HCT116 (cell line): ENCODE data around the gene ITSN1. TPM values are rescaled to one million over a fixed set of nuclear protein-coding genes. Genes with fewer than 3 reads are reported as not detected.

Source experiments
- ATAC-seq: fragments of 200-7000 bp; cut with Tn5 transposase; 2 replicates; pipeline ENCODE4 v1.9.1; 2020; ENCODE audit warnings: mild to moderate bottlenecking, moderate library complexity
- BruUV-seq: library from RNA; stranded (reverse); fragments of 400-500 nt; replicated peaks from 2 replicates; lab custom pipeline; 2021; lab: Mats Ljungman, UMichigan
- CTCF ChIA-PET: fragments of 300-600 bp; sonication (Branson Sonifier 250); formaldehyde crosslinking; loops from one replicate; lab custom pipeline; 2021; ENCODE audit warnings: antibody characterized with exemption; lab: Charles Lee
- POLR2A ChIA-PET: fragments of 300-600, 350-600 bp; sonication (Branson Sonifier 250); formaldehyde crosslinking; loops from one replicate; lab custom pipeline; 2021; ENCODE audit warnings: antibody characterized with exemption; lab: Charles Lee
- RAD21 ChIA-PET, 2 experiments: fragments of 300-600 bp; sonication (Branson Sonifier 250); formaldehyde crosslinking; loops; one replicate each; lab custom pipeline; 2023; ENCODE audit warnings: low total read pairs in 2 of 2; ENCODE audit not compliant: uncharacterized antibody in 2 of 2, unreplicated experiment in 2 of 2, low non-redundant PET in 1 of 2; lab: Charles Lee
- DNase-seq: peaks from one replicate; pipeline ENCODE4 v3.0.0-alpha.2; 2010; ENCODE audit warnings: low read depth, low spot score
- H2AFZ ChIP-seq: fragments of 200-600 bp; shearing (Covaris generic), sonication (generic); 2 replicates; pipeline ENCODE4 v1.6.1; 2017; ENCODE audit warnings: low read depth, mixed run types, mixed read lengths, antibody characterized with exemption, low read length; ENCODE audit not compliant: poor library complexity, severe bottlenecking
- H3K27ac ChIP-seq: 2 replicates; pipeline ENCODE4 v1.5.1; 2012; ENCODE audit warnings: low read depth, low read length
- H3K27me3 ChIP-seq: fragments of 200-600 bp; sonication (generic); 2 replicates; pipeline ENCODE4 v1.6.1; 2016; ENCODE audit warnings: mixed run types, low read length, mixed read lengths; ENCODE audit not compliant: insufficient read depth
- H3K36me3 ChIP-seq, 2 experiments: fragments of 200-500 bp in 1 of 2; fragments of 200-600 bp in 1 of 2; sonication (Bioruptor generic) in 1 of 2; sonication (generic) in 1 of 2; 2 replicates each; pipeline versions ENCODE4 v1.5.1 to v1.6.1; 2014 to 2016; ENCODE audit warnings: low read length in 2 of 2, inconsistent platforms in 1 of 2, mixed read lengths in 1 of 2, mixed run types in 1 of 2; ENCODE audit not compliant: insufficient read depth in 2 of 2, control insufficient read depth in 1 of 2
- H3K4me1 ChIP-seq, 2 experiments: fragments of 200-600 bp in 1 of 2; sonication (generic) in 1 of 2; 2 replicates each; pipeline versions ENCODE4 v1.5.1 to v1.6.1; 2012 to 2017; ENCODE audit warnings: low read length in 2 of 2, inconsistent platforms in 1 of 2, mild to moderate bottlenecking in 1 of 2, mixed read lengths in 1 of 2, mixed run types in 1 of 2, moderate library complexity in 1 of 2; ENCODE audit not compliant: insufficient read depth in 2 of 2, control insufficient read depth in 1 of 2
- H3K4me2 ChIP-seq: fragments of 200-600 bp; sonication (generic); 2 replicates; pipeline ENCODE4 v1.6.1; 2017; ENCODE audit warnings: mixed run types, low read length, mixed read lengths
- H3K4me3 ChIP-seq, 2 experiments: fragments of 200-600 bp in 1 of 2; sonication (generic) in 1 of 2; replicated peaks in 1 of 2; 2 replicates each; pipeline ENCODE4 v1.5.1; 2011 to 2016; ENCODE audit warnings: low read length in 2 of 2, control low read depth in 1 of 2, low read depth in 1 of 2, mild to moderate bottlenecking in 1 of 2, mixed read lengths in 1 of 2, mixed run types in 1 of 2
- H3K79me2 ChIP-seq: fragments of 200-600 bp; sonication (generic); 2 replicates; pipeline ENCODE4 v1.6.1; 2017; ENCODE audit warnings: mild to moderate bottlenecking, mixed run types, low read length, moderate library complexity, mixed read lengths; ENCODE audit not compliant: insufficient read depth
- H3K9ac ChIP-seq: fragments of 200-600 bp; sonication (generic); 2 replicates; pipeline ENCODE4 v1.6.1; 2016; ENCODE audit warnings: low read length, mixed read lengths
- H3K9me2 ChIP-seq: fragments of 200-600 bp; sonication (generic), shearing (Covaris generic); 2 replicates; pipeline ENCODE4 v1.6.1; 2017; ENCODE audit warnings: mixed run types, mild to moderate bottlenecking, moderate library complexity; ENCODE audit not compliant: insufficient read depth
- H3K9me3 ChIP-seq, 2 experiments: fragments of 200-500 bp in 1 of 2; fragments of 200-600 bp in 1 of 2; sonication (Bioruptor generic) in 1 of 2; sonication (generic) in 1 of 2; 2 replicates each; pipeline ENCODE4 v1.6.1; 2014 to 2017; ENCODE audit warnings: low read length in 2 of 2, mixed read lengths in 2 of 2, inconsistent platforms in 1 of 2, low read depth in 1 of 2, mild to moderate bottlenecking in 1 of 2, mixed run types in 1 of 2, moderate library complexity in 1 of 2; ENCODE audit not compliant: control insufficient read depth in 1 of 2, insufficient read depth in 1 of 2
- H4K20me1 ChIP-seq: fragments of 200-600 bp; sonication (generic), shearing (Covaris generic); 2 replicates; pipeline ENCODE4 v1.6.1; 2017; ENCODE audit warnings: mixed run types, mild to moderate bottlenecking, moderate library complexity; ENCODE audit not compliant: insufficient read depth
- CBX3 ChIP-seq: IDR thresholded peaks from 2 replicates; pipeline ENCODE4 v1.6.1; 2012; ENCODE audit warnings: low read depth
- ELF1 ChIP-seq: IDR thresholded peaks from 2 replicates; pipeline ENCODE4 v1.6.1; 2012; ENCODE audit warnings: low read depth, borderline replicate concordance
- POLR2A ChIP-seq: IDR thresholded peaks from 2 replicates; pipeline ENCODE4 v1.7.0; 2011; ENCODE audit warnings: borderline replicate concordance; ENCODE audit not compliant: insufficient read depth, insufficient read length; ENCODE audit errors: extremely low read depth
- POLR2AphosphoS5 ChIP-seq: IDR thresholded peaks from 2 replicates; pipeline ENCODE4 v1.6.1; 2011; ENCODE audit warnings: mild to moderate bottlenecking, low read depth, low read length, moderate library complexity
- RAD21 ChIP-seq: IDR thresholded peaks from 2 replicates; pipeline ENCODE4 v1.6.1; 2012; ENCODE audit warnings: low read depth, mild to moderate bottlenecking
- SIN3A ChIP-seq: IDR thresholded peaks from 2 replicates; pipeline ENCODE4 v1.6.1; 2012; ENCODE audit warnings: low read depth
- TCF7L2 ChIP-seq: IDR thresholded peaks from 2 replicates; pipeline ENCODE4 v1.7.0; 2011; ENCODE audit warnings: borderline replicate concordance, inconsistent platforms; ENCODE audit not compliant: insufficient read depth, insufficient read length; ENCODE audit errors: extremely low read depth
- ZNF274 ChIP-seq: fragments of 200-500 bp; sonication (Bioruptor generic); IDR thresholded peaks from 2 replicates; pipeline ENCODE4 v1.6.1; 2014; ENCODE audit warnings: mild to moderate bottlenecking, low read depth, low read length, inconsistent platforms
- intact Hi-C: fragments of 100-400 bp; cut with micrococcal nuclease; formaldehyde crosslinking; loops from 2 replicates; pipeline ENCODE4 v1.10.0; 2022
- total RNA-seq: library from RNA; stranded (reverse); gene quantifications from one replicate; pipeline ENCODE4 v1.2.1, GENCODE V29; 2021; ENCODE audit not compliant: unreplicated experiment
- TF ChIP-seq, protein P1 (sequence below): IDR thresholded peaks from 2 replicates; pipeline ENCODE4 v1.6.1; 2011; ENCODE audit warnings: mild to moderate bottlenecking, low read length, moderate library complexity; ENCODE audit not compliant: insufficient replicate concordance; ENCODE audit errors: extremely low read depth
- TF ChIP-seq, protein P2 (sequence below): IDR thresholded peaks from 2 replicates; pipeline ENCODE4 v1.6.1; 2012
- TF ChIP-seq, protein P3 (sequence below): IDR thresholded peaks from 2 replicates; pipeline ENCODE4 v1.6.1; 2012

The ITSN1 gene
- total RNA-seq, 1 experiment from 2014 or later, result 25.8 TPM

DNA sequence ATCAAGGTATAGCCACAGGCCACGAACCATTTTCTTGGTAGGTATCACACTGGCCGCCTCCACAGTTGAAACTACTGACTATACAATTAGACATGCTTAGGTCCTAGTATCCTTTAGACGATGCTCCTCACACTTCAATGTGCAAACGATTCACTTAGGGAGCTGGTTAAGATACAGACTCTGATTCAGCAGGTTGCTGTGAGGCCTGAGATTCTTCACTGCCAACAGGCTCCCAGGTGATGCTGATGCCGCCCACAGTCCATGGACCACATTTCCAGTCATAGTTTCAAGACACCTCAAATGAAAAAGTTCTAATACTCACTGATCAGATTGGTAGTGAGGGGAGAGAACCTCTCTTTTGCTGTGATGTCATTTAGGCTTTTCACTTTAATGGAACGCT is 266.5 kb downstream of the ITSN1 start:
- H3K4me1 ChIP-seq, result no peaks in the 10 kb centered on the region
- H3K36me3 ChIP-seq, result peaks cover 80% of the 10 kb centered on the region in 2 experiments
- H2AFZ ChIP-seq, result no peak overlapping the region
- RAD21 ChIA-PET, result no interaction called here
- intact Hi-C loops, result loop anchor here (10.0 kb wide), 1 partner anchor 264 kb away; the partner anchor contains the start of genes CRYZL1 and ITSN1
- no peak for ATAC-seq
- H3K27me3 ChIP-seq, result no peaks in the 10 kb centered on the region
- H3K9ac ChIP-seq, result no peak overlapping the region
- H3K4me3 ChIP-seq, result no peak overlapping the region
- POLR2A ChIA-PET, result no interaction called here
- no peak overlapping the region for H3K4me2 ChIP-seq
- BruUV-seq, result no TSS peak
- CTCF ChIA-PET, result no interaction called here
- H3K9me3 ChIP-seq, result no peaks in the 10 kb centered on the region
- TF ChIP-seq, protein P1, sequence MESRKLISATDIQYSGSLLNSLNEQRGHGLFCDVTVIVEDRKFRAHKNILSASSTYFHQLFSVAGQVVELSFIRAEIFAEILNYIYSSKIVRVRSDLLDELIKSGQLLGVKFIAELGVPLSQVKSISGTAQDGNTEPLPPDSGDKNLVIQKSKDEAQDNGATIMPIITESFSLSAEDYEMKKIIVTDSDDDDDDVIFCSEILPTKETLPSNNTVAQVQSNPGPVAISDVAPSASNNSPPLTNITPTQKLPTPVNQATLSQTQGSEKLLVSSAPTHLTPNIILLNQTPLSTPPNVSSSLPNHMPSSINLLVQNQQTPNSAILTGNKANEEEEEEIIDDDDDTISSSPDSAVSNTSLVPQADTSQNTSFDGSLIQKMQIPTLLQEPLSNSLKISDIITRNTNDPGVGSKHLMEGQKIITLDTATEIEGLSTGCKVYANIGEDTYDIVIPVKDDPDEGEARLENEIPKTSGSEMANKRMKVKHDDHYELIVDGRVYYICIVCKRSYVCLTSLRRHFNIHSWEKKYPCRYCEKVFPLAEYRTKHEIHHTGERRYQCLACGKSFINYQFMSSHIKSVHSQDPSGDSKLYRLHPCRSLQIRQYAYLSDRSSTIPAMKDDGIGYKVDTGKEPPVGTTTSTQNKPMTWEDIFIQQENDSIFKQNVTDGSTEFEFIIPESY, result no peak
- TF ChIP-seq ELF1, result no peak
- DNase-seq, result no peak
- peaks cover 47% of the 10 kb centered on the region for H3K79me2 ChIP-seq
- no peaks in the 10 kb centered on the region for H4K20me1 ChIP-seq
- no peak overlapping the region for H3K27ac ChIP-seq
- H3K9me2 ChIP-seq, result no peaks in the 10 kb centered on the region

DNA sequence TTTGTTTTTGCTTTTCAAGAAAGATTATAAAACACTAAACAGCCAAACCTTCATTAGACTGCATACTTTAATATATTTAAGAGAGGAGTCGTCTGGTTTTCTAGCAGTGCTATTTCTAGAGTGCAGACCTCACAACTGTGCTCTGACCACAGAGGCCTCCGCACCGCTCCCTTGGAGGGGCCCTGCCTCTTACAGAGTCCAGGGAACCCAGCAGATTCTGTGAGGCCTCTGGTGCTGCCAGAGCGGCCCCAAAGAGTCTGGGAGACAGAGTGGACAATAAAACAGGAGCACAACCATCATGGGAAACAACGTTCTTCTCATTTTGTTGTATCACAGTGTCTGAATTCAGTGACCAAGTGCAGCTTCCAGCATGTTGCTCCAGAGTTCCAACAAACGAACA is 267.5 kb downstream of the ITSN1 start:
- DNase-seq (no peak), ATAC-seq (no peak)
- BruUV-seq, result no TSS peak
- H3K4me2 ChIP-seq, result no peak overlapping the region
- ChIA-PET RAD21 (no interaction called here), CTCF (no interaction called here), POLR2A (no interaction called here)
- no peaks in the 10 kb centered on the region for H3K27me3 ChIP-seq
- intact Hi-C loops, result loop anchor here (10.0 kb wide), 1 partner anchor 265 kb away; the partner anchor contains the start of genes CRYZL1 and ITSN1
- no peaks in the 10 kb centered on the region for H4K20me1 ChIP-seq
- no peak for TF ChIP-seq POLR2AphosphoS5
- no peak for TF ChIP-seq TCF7L2
- TF ChIP-seq ZNF274, result no peak
- TF ChIP-seq, protein P2, sequence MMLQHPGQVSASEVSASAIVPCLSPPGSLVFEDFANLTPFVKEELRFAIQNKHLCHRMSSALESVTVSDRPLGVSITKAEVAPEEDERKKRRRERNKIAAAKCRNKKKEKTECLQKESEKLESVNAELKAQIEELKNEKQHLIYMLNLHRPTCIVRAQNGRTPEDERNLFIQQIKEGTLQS, result no peak
- TF ChIP-seq, protein P3, sequence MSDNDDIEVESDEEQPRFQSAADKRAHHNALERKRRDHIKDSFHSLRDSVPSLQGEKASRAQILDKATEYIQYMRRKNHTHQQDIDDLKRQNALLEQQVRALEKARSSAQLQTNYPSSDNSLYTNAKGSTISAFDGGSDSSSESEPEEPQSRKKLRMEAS, result no peak
- TF ChIP-seq RAD21, result no peak
- TF ChIP-seq SIN3A, result no peak
- no peak for TF ChIP-seq ELF1
- no peak for TF ChIP-seq CBX3
- no peak for TF ChIP-seq POLR2A
- H3K4me3 ChIP-seq, result no peak overlapping the region
- H3K9me3 ChIP-seq, result no peaks in the 10 kb centered on the region
- peaks cover 5 to 9% of the 10 kb centered on the region in 2 experiments; a peak in 3 of 4 replicates for H3K4me1 ChIP-seq
- H3K27ac ChIP-seq, result no peak overlapping the region
- no peak overlapping the region for H2AFZ ChIP-seq
- H3K36me3 ChIP-seq, result peaks cover 73% of the 10 kb centered on the region in 2 experiments
- peaks cover 57% of the 10 kb centered on the region for H3K79me2 ChIP-seq
- H3K9me2 ChIP-seq, result no peaks in the 10 kb centered on the region
- no peak overlapping the region for H3K9ac ChIP-seq
